B cell (primary cell): Measurements from ENCODE around the gene NR4A3.

Experiments
- CTCF ChIP-seq: fragments of 200-600 bp; IDR thresholded peaks from one replicate; pipeline ENCODE4 v1.8.0; 2022; ENCODE audit warnings: antibody characterized with exemption, mild to moderate bottlenecking
- EZH2 ChIP-seq: IDR thresholded peaks from 2 replicates; pipeline ENCODE4 v1.6.1; 2012; ENCODE audit warnings: borderline replicate concordance, low read depth, mild to moderate bottlenecking, moderate library complexity, low read length; ENCODE audit not compliant: insufficient read depth, poor library complexity, severe bottlenecking

- TF ChIP-seq CTCF (no peak), EZH2 (no peak)
These were observed 4.9 kb downstream of the NR4A3 start for GRCh38 chr9:99826579-99826978.
